Psoas muscle (tissue), 8 donors: Measurements from ENCODE around the gene GTF2F1. TPM values are rescaled to one million over a fixed set of nuclear protein-coding genes. Genes with fewer than 3 reads are reported as not detected.

Experiments used
- ATAC-seq, 4 donors: fragments of 200-7000 bp; cut with Tn5 transposase; one replicate each; pipeline ENCODE4 v1.9.1; 2020; ENCODE audit warnings: moderate library complexity in 3 of 4, mild to moderate bottlenecking in 2 of 4
- DNase-seq, 2 donors: peaks; one replicate each; pipeline ENCODE4 v3.0.0-alpha.2; 2020
- H3K27ac ChIP-seq: fragments of 200-600 bp; one replicate; pipeline ENCODE4 v1.8.0; 2022
- H3K27me3 ChIP-seq, 3 donors: fragments of 200-600 bp in 1 of 3; one replicate each; pipeline versions ENCODE4 v1.6.1 to v1.8.0; 2013 to 2022; ENCODE audit warnings: low read length in 2 of 3, mild to moderate bottlenecking in 2 of 3, moderate library complexity in 1 of 3; ENCODE audit not compliant: insufficient read depth in 3 of 3
- H3K36me3 ChIP-seq, 2 donors: fragments of 200-600 bp in 1 of 2; one replicate each; pipeline versions ENCODE4 v1.6.1 to v1.8.0; 2013 to 2022; ENCODE audit warnings: low read depth in 1 of 2, mild to moderate bottlenecking in 1 of 2, moderate library complexity in 1 of 2; ENCODE audit not compliant: insufficient read depth in 1 of 2
- H3K4me1 ChIP-seq: fragments of 200-600 bp; one replicate; pipeline ENCODE4 v1.8.0; 2022
- H3K4me3 ChIP-seq: fragments of 200-600 bp; one replicate; pipeline ENCODE4 v1.8.0; 2022; ENCODE audit warnings: mild to moderate bottlenecking
- H3K9me3 ChIP-seq: fragments of 200-600 bp; one replicate; pipeline ENCODE4 v1.8.0; 2022
- WGBS, 3 donors: extraction: QIAGEN DNeasy Blood & Tissue Kit; methylation state at CpG; one replicate each; pipeline versions ENCODE4 v1.1.6 to v1.1.7; 2013; 5-methylcytosine and 5-hydroxymethylcytosine counted together
- intact Hi-C, 2 donors: fragments of 100-400 bp; cut with DNase I; formaldehyde crosslinking; loops; one replicate each; pipeline versions ENCODE4 v1.11.0 to v1.14.2; 2022
- polyA plus RNA-seq, 3 donors: library from polyadenylated mRNA; stranded (reverse); fragments of 200-250 nt; gene quantifications; one replicate each; pipeline ENCODE4 v1.2.3, GENCODE V29; 2013
- total RNA-seq, 4 donors: library from RNA; stranded (reverse); fragmentation: NEBNext Ultra II Directional in 2 of 4; extraction: Animal tissue kit (Norgen Biotek cat#: 25700) in 2 of 4; gene quantifications; one replicate each; pipeline versions ENCODE4 v1.2.1 to v1.2.4, GENCODE V29; 2021 to 2023
- TF ChIP-seq, protein P1 (sequence below): fragments of 200-600 bp; IDR thresholded peaks from one replicate; pipeline ENCODE4 v1.8.0; 2022; ENCODE audit warnings: antibody characterized with exemption
- donor health status: healthy with polysubstance abuse.
- donor health status: DM: no; HTN: no; CAD: no; lungs with moderate emphysema.
- donor health status: Bipolar disorder and iron deficiency.
- donor health status: healthy.
- donor health status: DM: yes; HTN: yes; CAD: no.
- donor health status: DM: no; HTN: no; CAD: no.
- donor health status: DM: no; HTN: no; CAD: no.
- donor health status: DM: yes; HTN: yes; CAD: no.

Gene GTF2F1
- total and polyA plus RNA-seq, 7 donors: 23.7 to 60.0 (median 33.8) TPM

DNA sequence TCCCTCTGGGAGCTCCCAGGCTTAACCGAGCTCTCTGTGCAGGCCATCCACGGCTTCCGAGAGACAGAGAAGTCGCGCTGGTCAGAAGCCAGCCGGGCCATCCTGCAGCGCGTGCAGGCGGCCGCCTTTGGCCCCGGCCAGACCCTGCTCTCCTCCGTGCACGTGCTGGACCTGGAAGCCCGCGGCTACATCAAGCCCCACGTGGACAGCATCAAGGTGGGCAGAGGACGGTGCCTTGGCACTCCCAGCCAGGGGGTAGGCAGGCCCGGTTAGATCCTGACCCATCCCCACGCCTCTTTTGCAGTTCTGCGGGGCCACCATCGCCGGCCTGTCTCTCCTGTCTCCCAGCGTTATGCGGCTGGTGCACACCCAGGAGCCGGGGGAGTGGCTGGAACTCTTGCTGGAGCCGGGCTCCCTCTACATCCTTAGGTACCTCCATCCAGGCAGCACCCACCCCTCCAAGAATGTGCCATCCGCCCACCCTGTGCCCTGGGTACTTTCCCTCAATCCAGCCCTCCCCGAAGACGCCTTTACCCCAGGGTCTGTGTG, 18.7 kb downstream of the GTF2F1 start:
- DNase-seq (no peak), ATAC-seq (no peak)
- Histone ChIP-seq H3K4me1 (peaks cover 5% of the 10 kb centered on the region), H3K27me3 (no peaks in the 10 kb centered on the region), H3K4me3 (peak overlapping the region; percentile 90), H3K9me3 (no peaks in the 10 kb centered on the region), H3K27ac (peak overlapping the region; percentile 41), H3K36me3 (peaks cover 0 to 20% of the 10 kb centered on the region in 2 donors)
- intact Hi-C loops: loop anchor here in 1 of 2 donors (10.0 kb wide), 2 partner anchors 371 to 689 kb away; partner anchors contain the start of genes HSD11B1L and MICOS13
- TF ChIP-seq, protein P1, sequence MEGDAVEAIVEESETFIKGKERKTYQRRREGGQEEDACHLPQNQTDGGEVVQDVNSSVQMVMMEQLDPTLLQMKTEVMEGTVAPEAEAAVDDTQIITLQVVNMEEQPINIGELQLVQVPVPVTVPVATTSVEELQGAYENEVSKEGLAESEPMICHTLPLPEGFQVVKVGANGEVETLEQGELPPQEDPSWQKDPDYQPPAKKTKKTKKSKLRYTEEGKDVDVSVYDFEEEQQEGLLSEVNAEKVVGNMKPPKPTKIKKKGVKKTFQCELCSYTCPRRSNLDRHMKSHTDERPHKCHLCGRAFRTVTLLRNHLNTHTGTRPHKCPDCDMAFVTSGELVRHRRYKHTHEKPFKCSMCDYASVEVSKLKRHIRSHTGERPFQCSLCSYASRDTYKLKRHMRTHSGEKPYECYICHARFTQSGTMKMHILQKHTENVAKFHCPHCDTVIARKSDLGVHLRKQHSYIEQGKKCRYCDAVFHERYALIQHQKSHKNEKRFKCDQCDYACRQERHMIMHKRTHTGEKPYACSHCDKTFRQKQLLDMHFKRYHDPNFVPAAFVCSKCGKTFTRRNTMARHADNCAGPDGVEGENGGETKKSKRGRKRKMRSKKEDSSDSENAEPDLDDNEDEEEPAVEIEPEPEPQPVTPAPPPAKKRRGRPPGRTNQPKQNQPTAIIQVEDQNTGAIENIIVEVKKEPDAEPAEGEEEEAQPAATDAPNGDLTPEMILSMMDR: no peak
- 63 to 70% (median 69%) methylated on average over 29 of the region's 29 CpGs for WGBS, 3 donors

DNA sequence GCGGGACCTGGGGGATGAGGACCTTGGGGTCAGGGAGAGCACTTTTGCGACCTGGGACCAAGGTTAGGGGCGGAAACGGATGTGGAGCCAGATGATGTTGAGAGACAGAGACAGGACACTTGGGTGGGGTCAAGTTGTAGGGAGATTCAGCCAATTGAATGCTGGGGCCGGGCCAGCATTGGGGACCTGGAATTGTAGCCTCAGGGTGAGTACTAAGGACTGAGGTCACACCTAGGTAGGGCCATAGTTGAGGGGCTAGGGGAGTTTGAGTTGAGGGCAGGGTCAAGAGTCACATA, 19.2 kb downstream of the GTF2F1 start:
- TF ChIP-seq, protein P1: no peak
- Histone ChIP-seq H3K27ac (peak overlapping the region; percentile 41), H3K27me3 (no peaks in the 10 kb centered on the region), H3K4me1 (peaks cover 5% of the 10 kb centered on the region), H3K36me3 (peaks cover 0 to 20% of the 10 kb centered on the region in 2 donors), H3K9me3 (no peaks in the 10 kb centered on the region), H3K4me3 (peak overlapping the region; percentile 90)
- 35 to 47% (median 36%) methylated on average over 5 of the region's 5 CpGs for WGBS, 3 donors
- DNase-seq: no peak
- ATAC-seq: no peak
- intact Hi-C loops: loop anchor here in 1 of 2 donors (1.0 to 10.0 kb wide), 3 partner anchors 20 to 689 kb away; partner anchors contain the start of genes GTF2F1, HSD11B1L and MICOS13

DNA sequence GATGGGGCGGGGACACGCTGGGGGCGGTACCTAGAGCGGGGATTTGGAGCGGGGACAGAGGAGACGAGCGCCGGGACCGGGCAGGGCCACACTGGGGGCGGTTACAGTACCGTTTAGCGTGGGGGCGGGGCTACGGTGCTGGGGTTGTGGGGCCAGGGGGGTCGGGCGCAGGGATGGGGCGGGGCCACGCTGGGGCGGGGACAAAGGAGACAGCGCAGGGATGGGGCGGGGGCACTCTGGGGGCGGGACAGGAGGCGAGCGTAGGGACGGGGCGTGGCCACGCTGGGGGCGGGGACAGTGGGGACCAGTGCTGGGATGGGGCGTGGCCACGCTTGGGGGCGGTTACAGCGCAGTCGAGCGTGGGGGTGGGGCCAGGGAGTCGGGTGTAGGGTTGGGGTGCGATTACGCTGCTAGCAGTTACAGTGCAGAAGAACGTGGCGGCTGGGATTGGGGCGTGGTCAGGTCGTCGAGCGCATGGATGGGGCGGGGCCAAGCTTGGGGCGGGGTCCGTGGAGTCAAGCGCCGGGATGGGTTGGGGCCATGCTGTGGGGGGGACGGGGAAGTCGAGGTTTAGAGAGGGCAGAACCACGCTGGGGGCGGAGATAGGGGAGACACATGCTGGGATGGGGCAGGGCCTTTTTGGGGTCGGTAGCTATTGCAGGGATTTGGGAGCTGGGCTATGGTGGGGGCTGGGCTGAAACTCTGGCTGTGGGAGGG, 19.7 kb downstream of the GTF2F1 start:
- peaks cover 0 to 24% of the 10 kb centered on the region in 2 donors for H3K36me3 ChIP-seq
- peaks cover 4% of the 10 kb centered on the region for H3K4me1 ChIP-seq
- peak; percentile 86 to 88 (median 88) for ATAC-seq
- H3K27me3 ChIP-seq: no peaks in the 10 kb centered on the region
- TF ChIP-seq, protein P1: no peak
- H3K27ac ChIP-seq: peak overlapping the region; percentile 98
- peak overlapping the region; percentile 90 for H3K4me3 ChIP-seq
- WGBS, 3 donors: 1 to 2% (median 1%) methylated on average over 39 to 53 of the region's 53 CpGs
- no peaks in the 10 kb centered on the region for H3K9me3 ChIP-seq
- peak; percentile 99 for DNase-seq
- intact Hi-C loops: loop anchor here in 1 of 2 donors (1.0 to 10.0 kb wide), 3 partner anchors 20 to 688 kb away; partner anchors contain the start of genes GTF2F1, HSD11B1L and MICOS13

DNA sequence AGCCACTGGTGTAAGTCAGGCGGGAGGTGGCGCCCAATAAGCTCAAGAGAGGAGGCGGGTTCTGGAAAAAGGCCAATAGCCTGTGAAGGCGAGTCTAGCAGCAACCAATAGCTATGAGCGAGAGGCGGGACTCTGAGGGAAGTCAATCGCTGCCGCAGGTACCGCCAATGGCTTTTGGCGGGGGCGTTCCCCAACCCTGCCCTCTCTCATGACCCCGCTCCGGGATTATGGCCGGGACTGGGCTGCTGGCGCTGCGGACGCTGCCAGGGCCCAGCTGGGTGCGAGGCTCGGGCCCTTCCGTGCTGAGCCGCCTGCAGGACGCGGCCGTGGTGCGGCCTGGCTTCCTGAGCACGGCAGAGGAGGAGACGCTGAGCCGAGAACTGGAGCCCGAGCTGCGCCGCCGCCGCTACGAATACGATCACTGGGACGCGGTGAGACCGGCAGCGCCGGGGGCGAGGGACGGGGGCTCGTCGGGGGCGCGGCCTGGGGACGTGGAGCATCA, 20.3 kb downstream of the GTF2F1 start, which contains the start of gene ALKBH7:
Gene ALKBH7 (plus strand): TSS at position 201 of the 502 bp plus-strand sequence. CDS start 27 bp downstream, at position 228.
- no peaks in the 10 kb centered on the region for H3K9me3 ChIP-seq
- H3K27ac ChIP-seq: peak within 1 kb of the TSS; percentile 98
- WGBS, 3 donors: 0 to 1% (median 1%) methylated on average over 34 to 47 of the region's 47 CpGs
- no peaks in the 10 kb centered on the region for H3K4me1 ChIP-seq
- peak within 1 kb of the TSS; percentile 90 for H3K4me3 ChIP-seq
- TF ChIP-seq, protein P1: no peak
- peaks cover 0 to 30% of the 10 kb centered on the region in 2 donors for H3K36me3 ChIP-seq
- DNase-seq (peak; percentile 96 to 98), ATAC-seq (peak; percentile 87 to 92 (median 89))
- intact Hi-C loops: loop anchor here in 1 of 2 donors (1.0 to 10.0 kb wide), 3 partner anchors 21 to 688 kb away; partner anchors contain the start of genes GTF2F1, HSD11B1L and MICOS13
- H3K27me3 ChIP-seq: no peaks in the 10 kb centered on the region
